ENCODE data around the gene DUSP22.

The DUSP22 gene

GRCh38 chr6:388202-388903 is 96.1 kb downstream of the DUSP22 start (continued):
- TF ChIP-seq POU6F1 (CRISPR knock-in tag; IDR thresholded peaks at IDR 0.05; ENCODE audit: borderline replicate concordance, low read depth) (no peak), ARNTL (CRISPR knock-in tag; IDR thresholded peaks at IDR 0.05; ENCODE audit: borderline replicate concordance, low read depth) (no peak), ESRRG (CRISPR knock-in tag; IDR thresholded peaks at IDR 0.05) (no peak), PPARA (CRISPR knock-in tag; IDR thresholded peaks at IDR 0.05; ENCODE audit: borderline replicate concordance) (no peak), CSRNP3 (CRISPR knock-in tag; IDR thresholded peaks at IDR 0.05) (no peak), OSR1 (CRISPR knock-in tag; IDR thresholded peaks at IDR 0.05) (no peak), ZFP30 (CRISPR knock-in tag; IDR thresholded peaks at IDR 0.05) (no peak), ZNF8 (CRISPR knock-in tag; IDR thresholded peaks at IDR 0.05) (no peak)

GRCh38 chr6:389143-389542 is 96.9 kb downstream of the DUSP22 start:
- ATAC-seq, result no peak
- TF ChIP-seq ZNF70 (CRISPR knock-in tag; IDR thresholded peaks at IDR 0.05), result no peak
- TF ChIP-seq CREB5 (CRISPR knock-in tag; IDR thresholded peaks at IDR 0.05; ENCODE audit: low read depth), result no peak

GRCh38 chr6:389622-390021 is 97.3 kb downstream of the DUSP22 start:
- ATAC-seq, result no peak
- TF ChIP-seq ARNTL (CRISPR knock-in tag; IDR thresholded peaks at IDR 0.05; ENCODE audit: borderline replicate concordance, low read depth) (no peak), CSDC2 (CRISPR knock-in tag; IDR thresholded peaks at IDR 0.05) (no peak), PATZ1 (CRISPR knock-in tag; IDR thresholded peaks at IDR 0.05; ENCODE audit: borderline replicate concordance) (no peak), ZNF70 (CRISPR knock-in tag; IDR thresholded peaks at IDR 0.05) (no peak), PPARA (CRISPR knock-in tag; IDR thresholded peaks at IDR 0.05; ENCODE audit: borderline replicate concordance) (no peak), POU6F1 (CRISPR knock-in tag; IDR thresholded peaks at IDR 0.05; ENCODE audit: borderline replicate concordance, low read depth) (no peak), OSR1 (CRISPR knock-in tag; IDR thresholded peaks at IDR 0.05) (no peak), TCF4 (CRISPR knock-in tag; IDR thresholded peaks at IDR 0.05; ENCODE audit: borderline replicate concordance) (no peak), SNAI2 (CRISPR knock-in tag; IDR thresholded peaks at IDR 0.05) (no peak), ZNF565 (CRISPR knock-in tag; conservative IDR thresholded peaks at IDR 0.05; ENCODE audit: low read depth) (no peak), GLIS3 (CRISPR knock-in tag; IDR thresholded peaks at IDR 0.05) (no peak)

GRCh38 chr6:390914-391558 is 98.7 kb downstream of the DUSP22 start:
- ATAC-seq, result no peak
- TF ChIP-seq ZFP3 (CRISPR knock-in tag; IDR thresholded peaks at IDR 0.05) (no peak), ESRRG (CRISPR knock-in tag; IDR thresholded peaks at IDR 0.05) (no peak), CREB5 (CRISPR knock-in tag; IDR thresholded peaks at IDR 0.05; ENCODE audit: low read depth) (no peak), POU6F1 (CRISPR knock-in tag; IDR thresholded peaks at IDR 0.05; ENCODE audit: borderline replicate concordance, low read depth) (no peak), PATZ1 (CRISPR knock-in tag; IDR thresholded peaks at IDR 0.05; ENCODE audit: borderline replicate concordance) (no peak), RARB (CRISPR knock-in tag; IDR thresholded peaks at IDR 0.05) (no peak), ZFP30 (CRISPR knock-in tag; IDR thresholded peaks at IDR 0.05) (no peak)
